Stimulated activated CD8-positive, alpha-beta memory T cell treated with anti-CD3 and anti-CD28 coated beads, Interleukin-4, amount 100 ng/mL, for 4 hours (primary cell): ENCODE data around the gene IQGAP2.

ENCODE experiments used
- DNase-seq, 2 donors: peaks; one replicate each; pipeline ENCODE4 v3.0.0-alpha.2; 2020; ENCODE audit warnings: low read depth in 2 of 2, low spot score in 1 of 2

The IQGAP2 gene

GRCh38 chr5:76683816-76684731 is 281.0 kb downstream of the IQGAP2 start:
- DNase-seq = no peak

- no peak for DNase-seq
These were observed 281.9 kb downstream of the IQGAP2 start for GRCh38 chr5:76684756-76685519.

GRCh38 chr5:76685704-76686103 is 282.6 kb downstream of the IQGAP2 start:
- DNase-seq = no peak

- DNase-seq = no peak
These were observed 285.1 kb downstream of the IQGAP2 start for GRCh38 chr5:76688212-76688611.

- no peak for DNase-seq
These were observed 285.8 kb downstream of the IQGAP2 start for GRCh38 chr5:76688836-76689235.

GRCh38 chr5:76689321-76690036 is 286.4 kb downstream of the IQGAP2 start:
- DNase-seq = no peak

- DNase-seq = no peak
These were observed 287.1 kb downstream of the IQGAP2 start for GRCh38 chr5:76690037-76690679.

- no peak for DNase-seq
These were observed 287.8 kb downstream of the IQGAP2 start for GRCh38 chr5:76690704-76691466.

GRCh38 chr5:76691467-76692273 is 288.6 kb downstream of the IQGAP2 start:
- DNase-seq = no peak

GRCh38 chr5:76692274-76692540 is 289.1 kb downstream of the IQGAP2 start:
- DNase-seq = no peak

GRCh38 chr5:76692651-76693050 is 289.6 kb downstream of the IQGAP2 start:
- no peak for DNase-seq

GRCh38 chr5:76693141-76693540 is 290.1 kb downstream of the IQGAP2 start:
- no peak for DNase-seq

GRCh38 chr5:76694317-76694716 is 291.2 kb downstream of the IQGAP2 start:
- DNase-seq = no peak

- no peak for DNase-seq
These were observed 292.3 kb downstream of the IQGAP2 start for GRCh38 chr5:76695346-76695745.

GRCh38 chr5:76696251-76696650 is 293.2 kb downstream of the IQGAP2 start:
- DNase-seq = no peak

- no peak for DNase-seq
These were observed 294.6 kb downstream of the IQGAP2 start for GRCh38 chr5:76697670-76698069.

- no peak for DNase-seq
These were observed 297.5 kb downstream of the IQGAP2 start for GRCh38 chr5:76700571-76700970.

- DNase-seq = no peak
These were observed 298.2 kb downstream of the IQGAP2 start for GRCh38 chr5:76701298-76701697.

- DNase-seq = no peak
These were observed 300.6 kb downstream of the IQGAP2 start for GRCh38 chr5:76703707-76704106.
